Natural killer cell treated with Interleukin-12 subunit alpha and Interleukin-12 subunit beta and Interleukin-15 and Interleukin-18, amount 100 ng/mL, for 72 hours (primary cell): ENCODE results near the gene CNOT10. TPM values are rescaled to one million over a fixed set of nuclear protein-coding genes. Genes with fewer than 3 reads are reported as not detected.
"Not testable (repeated sequence)": the region's sequence is repeated elsewhere in the genome, so short reads cannot be mapped to it uniquely, and the experiment has no call there.

Experiments
- ATAC-seq, 2 donors: fragments of 150-1000 bp; cut with Tn5 transposase in 1 of 2; sonication (Bioruptor Pico), chemical (Tn5 transposase) in 1 of 2; 2 replicates each; pipeline ENCODE4 v1.10.0; 2021
- DNase-seq: peaks from one replicate; pipeline ENCODE4 v3.0.0; 2022; ENCODE audit warnings: low spot score
- H3K27ac Mint-ChIP-seq, 2 donors: 1 replicate in 1 of 2; 2 replicates in 1 of 2; pipeline ENCODE4 v1.8.0; 2022; ENCODE audit warnings: mixed read lengths in 2 of 2, mild to moderate bottlenecking in 1 of 2, moderate library complexity in 1 of 2
- H3K27me3 Mint-ChIP-seq, 2 donors: 1 replicate in 1 of 2; 2 replicates in 1 of 2; pipeline ENCODE4 v1.8.0; 2022; ENCODE audit warnings: mixed read lengths in 2 of 2
- H3K36me3 Mint-ChIP-seq: one replicate; pipeline ENCODE4 v1.8.0; 2022; ENCODE audit warnings: mixed read lengths
- H3K4me1 Mint-ChIP-seq, 2 donors: 1 replicate in 1 of 2; 2 replicates in 1 of 2; pipeline ENCODE4 v1.8.0; 2022; ENCODE audit warnings: low read depth in 2 of 2, mixed read lengths in 2 of 2, mild to moderate bottlenecking in 1 of 2
- H3K4me3 Mint-ChIP-seq: one replicate; pipeline ENCODE4 v1.8.0; 2022; ENCODE audit warnings: mixed read lengths
- H3K9me3 Mint-ChIP-seq: 2 replicates; pipeline ENCODE4 v1.8.0; 2022; ENCODE audit warnings: mixed read lengths
- total RNA-seq, 2 donors: library from RNA; stranded (reverse); gene quantifications; one replicate each; pipeline ENCODE4 v1.2.3, GENCODE V29; 2022

The CNOT10 gene
- total RNA-seq, 2 donors from 2014 or later, result 46.5 to 53.9 TPM

- H3K4me3 Mint-ChIP-seq, result no peak overlapping the region
- no peaks in the 10 kb centered on the region for H3K27me3 Mint-ChIP-seq
- H3K9me3 Mint-ChIP-seq, result no peaks in the 10 kb centered on the region
- ATAC-seq, result no peak
- H3K36me3 Mint-ChIP-seq, result peaks cover 9% of the 10 kb centered on the region
- DNase-seq, result no peak
- H3K27ac Mint-ChIP-seq, result no peak overlapping the region
- H3K4me1 Mint-ChIP-seq, result peaks cover 12 to 14% of the 10 kb centered on the region in 2 donors
Measured at GRCh38 chr3:32705232-32705631, 20.2 kb downstream of the CNOT10 start.

GRCh38 chr3:32706348-32707025 is 21.5 kb downstream of the CNOT10 start:
- peaks cover 18% of the 10 kb centered on the region for H3K36me3 Mint-ChIP-seq
- no peak for ATAC-seq
- H3K9me3 Mint-ChIP-seq, result no peaks in the 10 kb centered on the region
- DNase-seq, result no peak
- peak overlapping the region in 1 of 2 donors; percentile 45 for H3K27ac Mint-ChIP-seq
- no peak overlapping the region for H3K4me3 Mint-ChIP-seq
- H3K4me1 Mint-ChIP-seq, result peaks cover 9 to 11% of the 10 kb centered on the region in 2 donors
- H3K27me3 Mint-ChIP-seq, result no peaks in the 10 kb centered on the region

- Mint-ChIP-seq H3K4me1 (peaks cover 6 to 9% of the 10 kb centered on the region in 2 donors), H3K36me3 (peaks cover 20% of the 10 kb centered on the region), H3K27ac (no peak overlapping the region), H3K9me3 (no peaks in the 10 kb centered on the region), H3K4me3 (no peak overlapping the region), H3K27me3 (no peaks in the 10 kb centered on the region)
- DNase-seq (no peak), ATAC-seq (no peak)
Measured at GRCh38 chr3:32707026-32707370, 22.0 kb downstream of the CNOT10 start.

- Mint-ChIP-seq H3K4me1 (peaks cover 0 to 3% of the 10 kb centered on the region in 2 donors), H3K27ac (no peak overlapping the region), H3K4me3 (no peak overlapping the region), H3K9me3 (no peaks in the 10 kb centered on the region), H3K36me3 (peaks cover 25% of the 10 kb centered on the region), H3K27me3 (no peaks in the 10 kb centered on the region)
- no peak for DNase-seq
- no peak for ATAC-seq
Measured at GRCh38 chr3:32708672-32709283, 23.8 kb downstream of the CNOT10 start.

GRCh38 chr3:32709346-32709745 is 24.4 kb downstream of the CNOT10 start:
- H3K4me3 Mint-ChIP-seq, result no peak overlapping the region
- DNase-seq, result no peak
- no peak for ATAC-seq
- peaks cover 0 to 3% of the 10 kb centered on the region in 2 donors for H3K4me1 Mint-ChIP-seq
- no peaks in the 10 kb centered on the region for H3K9me3 Mint-ChIP-seq
- no peaks in the 10 kb centered on the region for H3K27me3 Mint-ChIP-seq
- H3K27ac Mint-ChIP-seq, result no peak overlapping the region
- H3K36me3 Mint-ChIP-seq, result peaks cover 25% of the 10 kb centered on the region

- Mint-ChIP-seq H3K36me3 (peaks cover 25% of the 10 kb centered on the region), H3K4me1 (no peaks in the 10 kb centered on the region), H3K4me3 (no peak overlapping the region), H3K27me3 (no peaks in the 10 kb centered on the region), H3K9me3 (no peaks in the 10 kb centered on the region), H3K27ac (no peak overlapping the region)
- ATAC-seq (no peak), DNase-seq (no peak)
Measured at GRCh38 chr3:32712506-32713055, 27.6 kb downstream of the CNOT10 start.

GRCh38 chr3:32713181-32713580 is 28.2 kb downstream of the CNOT10 start:
- ATAC-seq (no peak), DNase-seq (no peak)
- no peaks in the 10 kb centered on the region for H3K27me3 Mint-ChIP-seq
- H3K9me3 Mint-ChIP-seq, result no peaks in the 10 kb centered on the region
- H3K27ac Mint-ChIP-seq, result no peak overlapping the region
- peaks cover 25% of the 10 kb centered on the region for H3K36me3 Mint-ChIP-seq
- no peaks in the 10 kb centered on the region for H3K4me1 Mint-ChIP-seq
- no peak overlapping the region for H3K4me3 Mint-ChIP-seq

GRCh38 chr3:32719335-32719734 is 34.3 kb downstream of the CNOT10 start:
- Mint-ChIP-seq H3K27me3 (no peaks in the 10 kb centered on the region), H3K36me3 (no peaks in the 10 kb centered on the region), H3K4me1 (no peaks in the 10 kb centered on the region), H3K27ac (no peak overlapping the region), H3K4me3 (no peak overlapping the region), H3K9me3 (no peaks in the 10 kb centered on the region)
- DNase-seq (no peak), ATAC-seq (no peak)

GRCh38 chr3:32719931-32720330 is 34.9 kb downstream of the CNOT10 start:
- Mint-ChIP-seq H3K36me3 (no peaks in the 10 kb centered on the region), H3K4me1 (no peaks in the 10 kb centered on the region), H3K27me3 (no peaks in the 10 kb centered on the region), H3K4me3 (no peak overlapping the region), H3K9me3 (no peaks in the 10 kb centered on the region), H3K27ac (no peak overlapping the region)
- no peak for ATAC-seq
- no peak for DNase-seq

- Mint-ChIP-seq H3K27me3 (no peaks in the 10 kb centered on the region), H3K4me3 (no peak overlapping the region), H3K27ac (no peak overlapping the region), H3K36me3 (peaks cover 5% of the 10 kb centered on the region), H3K4me1 (no peaks in the 10 kb centered on the region), H3K9me3 (no peaks in the 10 kb centered on the region)
- ATAC-seq, result no peak
- DNase-seq, result no peak
Measured at GRCh38 chr3:32725721-32726120, 40.7 kb downstream of the CNOT10 start.

- Mint-ChIP-seq H3K36me3 (peaks cover 5% of the 10 kb centered on the region), H3K9me3 (no peaks in the 10 kb centered on the region)
Measured at GRCh38 chr3:32733631-32734229, 48.7 kb downstream of the CNOT10 start.

GRCh38 chr3:32734756-32735155 is 49.8 kb downstream of the CNOT10 start:
- no peak overlapping the region for H3K27ac Mint-ChIP-seq
- H3K36me3 Mint-ChIP-seq, result peaks cover 7% of the 10 kb centered on the region
- no peak overlapping the region for H3K4me3 Mint-ChIP-seq
- H3K27me3 Mint-ChIP-seq, result no peaks in the 10 kb centered on the region
- ATAC-seq (no peak), DNase-seq (no peak)
- no peaks in the 10 kb centered on the region for H3K4me1 Mint-ChIP-seq
- no peaks in the 10 kb centered on the region for H3K9me3 Mint-ChIP-seq

More at GRCh38 chr3:32733631-32734229, 48.7 kb downstream of the CNOT10 start:
- DNase-seq (no peak), ATAC-seq (no peak)
- Mint-ChIP-seq H3K27ac (no peak overlapping the region), H3K27me3 (no peaks in the 10 kb centered on the region), H3K4me1 (no peaks in the 10 kb centered on the region), H3K4me3 (no peak overlapping the region)

GRCh38 chr3:32743470-32743869 is 58.5 kb downstream of the CNOT10 start:
- not testable (repeated sequence) for H3K9me3 Mint-ChIP-seq, H3K27me3 Mint-ChIP-seq, H3K4me3 Mint-ChIP-seq, ATAC-seq, DNase-seq, H3K27ac Mint-ChIP-seq, H3K36me3 Mint-ChIP-seq, H3K4me1 Mint-ChIP-seq

- H3K4me1 Mint-ChIP-seq, result no peaks in the 10 kb centered on the region
- no peak overlapping the region for H3K4me3 Mint-ChIP-seq
- DNase-seq, result no peak
- ATAC-seq, result no peak
- no peaks in the 10 kb centered on the region for H3K9me3 Mint-ChIP-seq
- H3K36me3 Mint-ChIP-seq, result peaks cover 6% of the 10 kb centered on the region
- no peaks in the 10 kb centered on the region for H3K27me3 Mint-ChIP-seq
- no peak overlapping the region for H3K27ac Mint-ChIP-seq
Measured at GRCh38 chr3:32743934-32744333, 58.9 kb downstream of the CNOT10 start.
